GM21737 (cell line): ENCODE measurements around the gene NOTO.
"Not testable (repeated sequence)": the region's sequence is repeated elsewhere in the genome, so short reads cannot be mapped to it uniquely, and the experiment has no call there.

Experiments used
- ATAC-seq: cut with Tn5 transposase; IDR thresholded peaks from one replicate; pipeline ENCODE4 v1.9.1; 2021; ENCODE audit warnings: mild to moderate bottlenecking, moderate library complexity; ENCODE audit not compliant: unreplicated experiment

NOTO gene, protein sequence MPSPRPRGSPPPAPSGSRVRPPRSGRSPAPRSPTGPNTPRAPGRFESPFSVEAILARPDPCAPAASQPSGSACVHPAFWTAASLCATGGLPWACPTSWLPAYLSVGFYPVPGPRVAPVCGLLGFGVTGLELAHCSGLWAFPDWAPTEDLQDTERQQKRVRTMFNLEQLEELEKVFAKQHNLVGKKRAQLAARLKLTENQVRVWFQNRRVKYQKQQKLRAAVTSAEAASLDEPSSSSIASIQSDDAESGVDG

GRCh38 chr2:73202156-73203054 is at the start of gene NOTO:
Gene NOTO, plus strand, starts transcription at chr2:73202574. Its CDS starts 93 bp downstream, at chr2:73202667.
- ATAC-seq = no peak

DNA sequence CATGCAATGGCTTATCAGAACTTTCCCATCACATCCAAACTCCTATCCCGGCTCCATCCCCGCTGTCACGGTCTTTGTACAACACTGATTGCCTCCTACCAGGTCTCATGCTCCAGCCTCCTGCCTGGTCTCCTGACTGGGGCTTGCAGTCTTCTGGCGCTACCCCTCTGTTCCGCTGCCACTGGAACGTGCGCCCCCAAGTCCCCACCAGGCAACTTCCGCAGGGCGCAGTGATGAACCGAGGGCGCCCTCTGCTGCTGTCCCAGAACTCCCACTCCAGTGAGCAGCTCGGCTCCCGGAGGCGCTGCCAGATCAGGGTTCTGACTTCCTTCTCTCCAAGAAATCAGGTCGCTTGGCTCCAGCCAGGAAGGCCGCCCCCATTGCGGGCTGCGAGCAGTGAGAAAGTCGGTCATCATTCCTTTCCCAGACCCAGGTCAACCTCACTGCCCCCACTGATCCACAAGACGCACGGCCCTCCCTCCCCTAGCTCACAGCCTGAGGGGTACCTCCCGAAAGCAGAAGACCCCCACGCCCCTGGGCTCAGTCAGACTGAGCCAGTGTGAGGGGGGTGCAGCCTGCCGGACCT is 45.7 kb upstream of the NOTO start:
- no peak for ATAC-seq

DNA sequence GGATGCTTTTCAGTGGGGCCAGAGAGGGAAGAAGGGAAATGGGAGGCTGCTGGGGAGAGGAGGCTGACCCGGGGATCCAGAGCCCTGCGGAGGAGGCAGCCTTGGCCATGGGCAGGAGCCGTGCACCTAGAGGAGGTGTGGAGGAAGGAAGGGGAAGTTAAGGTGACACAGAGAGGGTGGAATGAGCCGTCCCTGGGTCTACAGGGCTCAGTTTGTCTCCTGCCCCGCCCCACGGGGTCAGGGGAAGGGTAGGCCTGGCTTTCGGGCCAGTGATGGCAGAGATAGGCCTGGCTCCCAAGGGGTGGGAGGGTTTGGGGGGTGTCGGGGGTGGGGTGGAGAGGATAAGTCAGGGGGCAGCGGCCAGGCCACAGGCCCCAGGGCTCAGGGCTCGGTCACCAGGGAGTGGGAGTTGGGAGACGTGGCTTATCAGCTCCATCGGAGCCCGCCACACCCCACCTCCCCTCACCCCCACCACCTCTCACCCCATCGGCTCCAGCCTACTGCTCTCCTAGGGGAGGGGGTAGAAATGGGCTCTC is 39.5 kb upstream of the NOTO start:
- no peak for ATAC-seq

DNA sequence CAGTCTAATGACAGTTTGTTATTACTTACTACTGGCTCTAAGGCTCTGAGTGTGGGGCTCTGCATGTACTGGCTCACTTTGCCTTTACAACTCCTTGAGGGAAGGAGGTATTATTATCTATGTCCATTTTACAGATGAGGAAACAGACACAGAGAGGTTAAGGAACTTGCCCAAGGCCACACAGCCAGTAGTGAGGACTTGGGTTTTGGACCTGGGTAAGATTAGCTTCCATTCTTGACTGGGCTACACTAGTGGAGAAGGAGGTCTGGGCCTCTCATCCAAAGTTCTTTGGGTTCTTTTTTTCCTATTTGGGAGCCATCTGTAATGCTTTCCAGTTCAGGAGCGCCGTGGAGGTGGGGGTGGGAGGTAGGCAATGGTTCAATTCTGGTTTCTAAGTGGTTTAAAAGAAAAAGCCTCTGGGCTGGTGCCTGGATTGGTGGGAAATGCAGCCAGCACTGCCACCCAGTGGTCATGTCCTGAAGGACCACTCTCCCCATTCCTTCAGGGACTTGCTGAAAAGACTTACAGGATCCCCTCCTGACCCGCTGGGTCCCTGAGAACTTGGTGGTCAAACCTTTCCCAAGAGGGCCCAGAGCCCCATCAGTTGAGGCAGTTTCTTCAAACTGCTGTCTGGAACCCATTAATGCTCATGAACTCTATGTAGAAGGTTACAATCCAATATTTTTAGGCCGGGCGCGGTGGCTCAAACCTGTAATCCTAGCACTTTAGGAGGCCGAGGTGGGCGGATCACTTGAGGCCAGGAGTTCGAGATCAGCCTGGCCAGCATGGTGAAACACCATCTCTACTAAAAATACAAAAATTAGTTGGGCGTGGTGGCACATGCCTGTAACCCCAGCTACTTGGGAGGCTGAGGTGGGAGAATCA is 38.6 kb upstream of the NOTO start:
- ATAC-seq = no peak

GRCh38 chr2:73165978-73166377 is 36.4 kb upstream of the NOTO start:
- ATAC-seq = not testable (repeated sequence)

GRCh38 chr2:73166813-73167212 is 35.6 kb upstream of the NOTO start:
- not testable (repeated sequence) for ATAC-seq

DNA sequence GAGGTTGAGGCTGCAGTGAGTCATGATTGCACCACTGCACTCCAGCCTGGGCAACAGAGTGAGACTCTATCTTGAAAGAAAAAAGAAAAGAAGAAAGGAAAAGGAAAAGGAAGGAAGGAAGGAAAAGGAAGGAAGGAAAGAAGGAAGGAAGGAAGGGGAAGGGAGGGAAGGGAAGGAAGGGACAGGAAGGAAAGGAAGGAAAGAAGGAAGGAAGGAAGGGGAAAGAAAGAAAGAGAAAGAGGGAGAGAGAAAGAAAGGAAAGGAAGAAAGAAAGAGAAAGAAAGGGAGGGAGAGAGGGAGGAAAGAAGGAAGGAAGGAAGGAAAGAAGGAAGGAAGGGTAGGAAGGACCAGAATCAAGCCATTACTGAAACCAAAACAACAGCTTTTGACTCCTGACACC is 34.0 kb upstream of the NOTO start:
- ATAC-seq = not testable (repeated sequence)

DNA sequence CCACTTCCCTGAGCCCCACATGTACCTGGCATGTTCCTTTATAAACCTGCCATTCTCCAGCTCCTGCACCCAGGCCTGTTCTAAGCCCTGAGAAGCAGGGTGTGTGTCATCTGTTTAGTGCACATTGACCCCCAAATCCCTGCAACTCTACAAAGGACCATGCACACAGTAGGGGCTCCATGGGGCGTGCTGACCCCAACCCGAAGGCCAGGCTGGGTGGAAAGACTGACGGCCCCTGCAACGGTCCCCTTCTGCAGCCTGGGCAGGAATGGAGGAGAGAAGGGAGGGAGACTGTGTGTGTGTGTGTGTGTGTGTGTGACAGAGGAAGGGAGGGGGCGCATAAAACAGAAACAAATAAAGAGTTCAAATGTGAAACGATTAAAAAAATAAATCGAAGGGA is 32.0 kb upstream of the NOTO start:
- ATAC-seq = not testable (repeated sequence)

DNA sequence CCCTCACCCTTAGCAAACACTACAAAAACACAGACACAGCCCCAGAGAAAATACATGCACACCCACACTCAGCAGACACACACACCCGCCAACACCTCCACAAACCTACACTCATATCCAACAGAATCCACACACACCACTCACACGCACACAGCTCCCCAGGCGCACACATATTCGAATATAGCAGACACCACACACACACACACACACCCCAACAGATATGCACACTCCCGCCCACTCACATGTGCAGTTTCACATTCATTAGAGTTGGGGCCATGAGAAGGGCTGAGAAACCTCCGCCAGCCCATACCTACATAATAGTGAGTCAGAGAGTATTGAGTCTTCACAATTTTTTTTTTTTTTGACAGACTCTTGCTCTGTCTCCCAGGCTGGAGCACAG is 29.4 kb upstream of the NOTO start:
- ATAC-seq = no peak

DNA sequence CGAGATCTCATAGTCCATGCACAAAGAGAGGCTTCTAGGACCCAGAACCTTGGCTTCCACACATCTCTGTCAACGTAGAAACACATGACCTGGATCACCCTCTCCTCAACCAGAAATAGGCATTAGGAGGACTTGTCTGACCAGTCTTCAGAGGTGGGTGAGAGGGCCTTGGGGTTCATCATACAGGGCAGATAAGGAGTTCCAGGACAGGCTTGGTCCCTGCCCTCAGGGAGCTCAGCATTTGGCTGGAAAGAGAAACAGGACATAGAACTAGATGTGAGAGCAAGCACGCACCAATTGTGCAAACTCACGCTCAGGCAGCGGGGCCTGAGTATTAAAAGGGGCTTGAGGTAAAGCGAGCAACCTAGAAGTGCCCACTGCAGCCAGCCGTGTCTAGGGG is 28.6 kb upstream of the NOTO start:
- ATAC-seq = no peak

DNA sequence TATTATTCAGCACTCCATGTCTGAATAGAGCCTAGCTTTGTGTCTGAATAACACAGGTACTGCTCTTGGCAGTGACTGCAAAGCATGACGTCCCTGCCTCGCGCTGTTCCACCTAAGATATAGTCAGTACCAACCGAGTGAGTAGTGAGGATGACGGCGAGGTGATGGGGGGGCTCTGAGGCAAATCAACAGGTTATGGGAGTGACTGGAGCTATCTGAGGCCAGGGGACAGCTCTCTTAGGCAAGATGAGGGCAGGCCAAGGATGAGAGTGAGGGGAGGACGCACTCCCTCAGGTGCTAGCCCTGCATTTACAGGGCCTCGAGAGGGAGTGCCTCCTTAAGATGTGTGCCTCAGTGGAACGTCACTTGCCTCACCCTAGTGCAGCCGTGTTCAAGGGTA is 28.1 kb upstream of the NOTO start:
- ATAC-seq = no peak

- no peak for ATAC-seq
These were observed 27.3 kb upstream of the NOTO start for GRCh38 chr2:73174941-73175662.

GRCh38 chr2:73175663-73176204 is 26.6 kb upstream of the NOTO start:
- ATAC-seq = no peak

GRCh38 chr2:73176205-73176880 is 26.0 kb upstream of the NOTO start:
- no peak for ATAC-seq

DNA sequence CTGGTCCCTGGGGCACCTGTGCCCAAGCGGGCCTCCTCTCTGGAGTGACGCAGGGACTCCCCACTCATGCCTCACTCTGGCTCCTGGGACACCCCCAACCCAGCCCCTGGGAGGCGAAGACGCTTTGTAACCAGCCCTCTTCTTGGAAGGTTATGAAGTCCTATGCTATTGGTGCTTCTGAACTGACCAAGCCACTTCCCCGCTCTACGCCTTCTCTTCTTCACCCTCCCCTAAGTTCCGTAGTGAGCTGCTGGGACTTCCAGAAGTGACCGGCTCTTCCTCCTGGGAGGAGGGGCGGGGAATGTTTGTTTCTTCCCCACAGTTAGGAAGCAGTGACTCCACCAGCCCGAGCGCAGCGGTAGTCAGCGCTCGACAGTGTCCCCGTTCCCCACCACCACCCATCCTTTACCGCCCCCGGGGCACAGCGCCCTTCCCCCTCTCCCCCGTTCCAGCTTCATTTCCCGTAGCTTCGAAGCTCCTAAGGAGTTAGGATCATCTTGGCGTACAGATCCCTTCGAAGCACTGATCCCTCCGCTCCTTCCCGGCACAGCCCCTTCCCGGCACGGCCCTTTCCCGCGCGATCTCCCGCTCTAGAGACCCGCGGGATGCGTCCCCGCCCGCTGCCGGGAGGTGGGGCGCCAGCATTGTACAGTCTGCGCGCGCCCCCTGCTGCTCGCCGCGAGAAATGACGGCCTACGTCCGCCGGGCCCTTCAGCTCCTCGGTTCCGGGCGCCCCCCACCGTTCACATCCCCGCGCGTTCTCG is 25.3 kb upstream of the NOTO start:
- peak; percentile 97 for ATAC-seq

DNA sequence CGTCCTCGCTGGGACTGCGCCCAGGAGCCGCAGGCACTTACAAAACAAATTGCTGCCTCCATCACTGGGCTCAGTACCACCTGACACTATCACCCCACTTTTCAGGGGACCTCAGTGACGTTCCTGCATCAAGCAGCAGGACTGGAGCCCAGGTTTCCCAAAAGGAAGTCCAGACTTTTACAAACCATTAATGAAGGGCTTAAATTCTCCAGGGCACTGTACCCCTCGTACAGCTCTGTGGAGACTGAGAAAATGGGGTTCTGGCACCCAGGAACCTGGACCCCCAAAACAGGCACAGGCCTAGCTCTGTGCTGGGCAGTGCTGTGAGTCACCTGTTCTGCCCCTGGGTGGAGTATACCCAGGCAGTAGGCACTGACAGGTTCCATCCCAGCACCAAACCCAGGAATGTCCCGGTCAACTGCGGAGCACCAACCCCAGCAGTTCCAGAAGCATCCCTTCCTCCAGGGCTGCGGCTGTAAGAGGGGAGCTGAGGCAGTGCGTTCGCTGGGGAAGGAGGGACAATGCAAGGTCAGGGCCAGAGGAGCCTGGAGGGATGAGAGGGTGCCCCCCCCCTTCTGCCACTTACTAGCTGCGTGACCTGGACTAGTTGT is 24.6 kb upstream of the NOTO start:
- ATAC-seq = no peak

- no peak for ATAC-seq
These were observed 16.4 kb upstream of the NOTO start for GRCh38 chr2:73185965-73186364.

DNA sequence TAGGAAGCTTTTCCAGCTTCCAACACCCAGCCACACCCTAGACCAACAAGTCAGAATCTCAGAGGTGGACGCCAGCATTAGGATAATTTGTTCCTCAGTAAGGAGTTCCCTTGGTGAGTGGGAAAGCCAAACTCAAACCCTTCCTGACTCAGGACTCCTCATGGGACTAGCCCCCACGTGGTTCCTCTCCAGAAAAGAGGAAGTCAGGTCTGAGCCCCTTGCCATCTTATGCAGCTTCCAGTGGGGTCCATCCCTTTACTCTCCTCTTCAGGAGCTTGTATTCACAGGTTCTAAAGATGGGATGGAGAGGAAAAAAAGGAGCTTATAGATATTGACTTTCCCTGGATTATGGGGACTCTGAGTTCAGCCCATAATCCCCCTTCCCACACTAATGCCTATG is 14.8 kb upstream of the NOTO start:
- ATAC-seq = no peak
